ENCODE measurements around the gene NAPB. TPM values are rescaled to one million over a fixed set of nuclear protein-coding genes. Genes with fewer than 3 reads are reported as not detected.

The NAPB gene
- polyA plus RNA-seq, 6 donors from 2014 or later: 4.1 to 8.3 (median 6.3) TPM

DNA sequence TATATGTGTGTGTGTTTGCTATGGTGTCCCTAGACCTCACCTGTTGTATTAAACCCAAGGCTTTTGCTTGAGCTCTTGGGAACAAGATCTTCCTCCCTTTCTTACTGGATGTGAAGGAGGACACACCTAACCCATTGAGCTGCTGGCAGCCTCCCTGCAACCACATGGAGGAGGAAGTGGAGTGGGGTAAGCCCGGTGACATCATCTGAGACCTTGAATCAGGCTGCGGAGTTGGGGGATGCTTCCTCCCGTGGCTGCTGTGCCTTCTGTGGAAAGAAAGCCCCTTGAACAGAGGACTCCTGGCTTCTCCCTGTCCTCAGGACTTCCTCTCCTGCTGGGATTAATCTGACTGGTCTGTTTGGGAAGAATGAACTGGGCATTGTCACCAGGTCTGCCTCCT is 28.1 kb upstream of the NAPB start:
- Mint-ChIP-seq H3K27ac (no peak overlapping the region), H3K27me3 (peaks cover 0 to 9% (median 0%) of the 10 kb centered on the region in 3 donors)
- no peak for ATAC-seq (ENCODE audit: low read depth in 2 of 2)

GRCh38 chr20:23448167-23448566 is 26.9 kb upstream of the NAPB start:
- H3K27ac Mint-ChIP-seq: no peak overlapping the region
- peaks cover 0 to 9% (median 0%) of the 10 kb centered on the region in 3 donors for H3K27me3 Mint-ChIP-seq
- H3K4me3 Mint-ChIP-seq: no peak overlapping the region
- H3K9me3 Mint-ChIP-seq: no peaks in the 10 kb centered on the region
- no peak for ATAC-seq (ENCODE audit: low read depth in 2 of 2)
- no peak for DNase-seq
- no peaks in the 10 kb centered on the region for H3K4me1 Mint-ChIP-seq
- H3K36me3 Mint-ChIP-seq: no peaks in the 10 kb centered on the region

More for the DNA sequence above, 28.1 kb upstream of the NAPB start:
- Mint-ChIP-seq H3K4me1 (no peaks in the 10 kb centered on the region), H3K4me3 (no peak overlapping the region), H3K36me3 (no peaks in the 10 kb centered on the region), H3K9me3 (no peaks in the 10 kb centered on the region)
- DNase-seq: no peak

GRCh38 chr20:23446505-23446904 is 25.2 kb upstream of the NAPB start:
- H3K27ac Mint-ChIP-seq: peak overlapping the region in 1 of 6 donors; percentile 63
- ATAC-seq (ENCODE audit: low read depth in 2 of 2) (no peak), DNase-seq (no peak)
- H3K4me1 Mint-ChIP-seq: no peaks in the 10 kb centered on the region
- H3K4me3 Mint-ChIP-seq: no peak overlapping the region
- no peaks in the 10 kb centered on the region for H3K36me3 Mint-ChIP-seq
- peaks cover 0 to 9% (median 0%) of the 10 kb centered on the region in 3 donors for H3K27me3 Mint-ChIP-seq
- H3K9me3 Mint-ChIP-seq: no peaks in the 10 kb centered on the region

DNA sequence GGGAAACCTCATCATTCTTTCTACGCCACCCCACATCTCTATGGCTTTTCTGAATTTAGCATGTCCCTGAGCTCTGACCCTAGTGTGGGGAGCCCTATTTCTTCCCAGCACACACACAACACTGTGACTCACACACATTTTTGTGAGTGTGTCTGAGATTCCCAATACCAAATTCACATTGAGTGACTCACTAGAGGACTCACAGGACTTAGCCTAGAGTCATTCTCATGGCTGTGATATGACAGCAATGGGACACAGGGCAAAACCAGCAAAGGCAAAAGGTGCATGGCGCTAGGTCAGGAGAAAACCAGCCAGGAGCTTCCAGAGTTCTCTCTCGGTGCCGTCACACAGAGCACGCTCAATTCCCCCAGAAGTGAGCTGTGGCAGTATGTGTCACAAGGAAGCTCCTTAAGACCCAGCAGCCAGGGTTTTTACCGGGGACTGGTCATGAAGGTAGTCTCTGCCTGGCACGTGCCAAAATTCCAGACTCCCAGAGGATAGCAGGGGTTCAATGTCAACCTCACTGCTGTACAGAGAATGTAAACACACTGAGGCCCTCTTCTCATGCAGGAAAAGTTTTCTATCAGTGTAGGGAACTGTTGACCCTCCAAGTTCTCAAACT is 24.4 kb upstream of the NAPB start:
- H3K4me3 Mint-ChIP-seq: no peak overlapping the region
- ATAC-seq (ENCODE audit: low read depth in 2 of 2): no peak
- DNase-seq: no peak
- no peaks in the 10 kb centered on the region for H3K4me1 Mint-ChIP-seq
- peaks cover 0 to 3% (median 0%) of the 10 kb centered on the region in 3 donors for H3K27me3 Mint-ChIP-seq
- no peaks in the 10 kb centered on the region for H3K9me3 Mint-ChIP-seq
- H3K36me3 Mint-ChIP-seq: no peaks in the 10 kb centered on the region
- H3K27ac Mint-ChIP-seq: peak overlapping the region in 1 of 6 donors; percentile 27

- H3K9me3 Mint-ChIP-seq: no peaks in the 10 kb centered on the region
- H3K36me3 Mint-ChIP-seq: no peaks in the 10 kb centered on the region
- peaks cover 0 to 7% (median 0%) of the 10 kb centered on the region in 3 donors for H3K27me3 Mint-ChIP-seq
- H3K4me1 Mint-ChIP-seq: no peaks in the 10 kb centered on the region
- ATAC-seq (ENCODE audit: low read depth in 2 of 2) (no peak), DNase-seq (no peak)
- no peak overlapping the region for H3K4me3 Mint-ChIP-seq
- peak overlapping the region in 2 of 6 donors; percentile 4 to 54 for H3K27ac Mint-ChIP-seq
Observed at GRCh38 chr20:23444859-23445258, 23.6 kb upstream of the NAPB start.

- ATAC-seq (ENCODE audit: low read depth in 2 of 2) (no peak), DNase-seq (no peak)
- no peaks in the 10 kb centered on the region for H3K9me3 Mint-ChIP-seq
- H3K27ac Mint-ChIP-seq: no peak overlapping the region
- no peaks in the 10 kb centered on the region for H3K36me3 Mint-ChIP-seq
- no peak overlapping the region for H3K4me3 Mint-ChIP-seq
- peaks cover 0 to 13% (median 0%) of the 10 kb centered on the region in 3 donors for H3K27me3 Mint-ChIP-seq
- H3K4me1 Mint-ChIP-seq: no peaks in the 10 kb centered on the region
Observed at GRCh38 chr20:23442436-23442835, 21.1 kb upstream of the NAPB start.

DNA sequence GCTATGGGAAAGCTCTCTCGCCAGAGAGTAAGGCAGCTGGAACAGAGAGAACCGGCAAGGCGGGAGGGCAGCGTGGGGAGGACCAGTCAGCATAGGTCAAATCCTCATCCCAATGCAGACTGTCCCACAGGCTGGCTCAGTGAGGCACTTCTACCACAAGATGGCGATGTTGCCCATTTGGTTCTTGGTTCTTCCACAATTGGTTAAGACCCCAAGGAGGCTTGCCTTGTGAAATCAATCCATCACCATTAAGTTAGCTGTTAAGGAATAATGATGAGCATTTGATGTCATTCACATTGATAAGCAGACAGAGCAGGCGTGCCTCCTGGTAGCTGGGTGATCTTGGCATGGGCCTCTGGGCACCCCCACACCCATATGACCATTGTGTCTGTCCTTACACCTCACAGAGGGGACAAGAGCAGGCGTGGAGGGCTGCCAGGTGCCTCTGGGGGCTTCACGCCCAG is 20.6 kb upstream of the NAPB start:
- Mint-ChIP-seq H3K27ac (no peak overlapping the region), H3K36me3 (no peaks in the 10 kb centered on the region), H3K9me3 (no peaks in the 10 kb centered on the region), H3K4me3 (no peak overlapping the region), H3K27me3 (peaks cover 0 to 13% (median 0%) of the 10 kb centered on the region in 3 donors), H3K4me1 (no peaks in the 10 kb centered on the region)
- DNase-seq: peak; percentile 52
- peak; percentile 61 to 71 for ATAC-seq (ENCODE audit: low read depth in 2 of 2)

- peak overlapping the region in 1 of 8 donors; percentile 6 for H3K4me3 Mint-ChIP-seq
- H3K36me3 Mint-ChIP-seq: no peaks in the 10 kb centered on the region
- H3K9me3 Mint-ChIP-seq: no peaks in the 10 kb centered on the region
- H3K27me3 Mint-ChIP-seq: peaks cover 0 to 13% (median 0%) of the 10 kb centered on the region in 3 donors
- no peak for ATAC-seq (ENCODE audit: low read depth in 2 of 2)
- no peaks in the 10 kb centered on the region for H3K4me1 Mint-ChIP-seq
- DNase-seq: no peak
- no peak overlapping the region for H3K27ac Mint-ChIP-seq
Observed at GRCh38 chr20:23440004-23440403, 18.7 kb upstream of the NAPB start.

DNA sequence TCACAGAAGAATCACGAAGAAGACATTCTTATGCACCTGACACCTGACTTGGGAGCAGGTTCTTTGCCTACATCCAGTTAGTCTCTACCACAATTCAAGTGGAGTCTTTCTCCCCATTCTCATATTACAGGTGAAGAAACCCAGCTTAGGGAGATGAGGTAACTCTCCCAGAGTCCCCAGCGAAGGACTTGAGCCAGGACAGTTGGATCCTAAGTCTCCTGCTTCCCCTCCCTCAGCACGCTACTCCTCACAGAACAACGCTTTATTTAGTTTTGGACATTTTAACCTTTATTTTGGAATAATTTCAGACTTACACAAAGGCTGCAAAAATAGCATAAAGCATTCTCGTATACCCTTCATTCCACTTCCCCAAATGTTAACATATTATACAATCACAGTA is 17.4 kb upstream of the NAPB start:
- no peak overlapping the region for H3K4me3 Mint-ChIP-seq
- ATAC-seq (ENCODE audit: low read depth in 2 of 2) (no peak), DNase-seq (no peak)
- H3K27ac Mint-ChIP-seq: no peak overlapping the region
- no peaks in the 10 kb centered on the region for H3K4me1 Mint-ChIP-seq
- peaks cover 0 to 13% (median 0%) of the 10 kb centered on the region in 3 donors for H3K27me3 Mint-ChIP-seq
- H3K9me3 Mint-ChIP-seq: no peaks in the 10 kb centered on the region
- no peaks in the 10 kb centered on the region for H3K36me3 Mint-ChIP-seq

DNA sequence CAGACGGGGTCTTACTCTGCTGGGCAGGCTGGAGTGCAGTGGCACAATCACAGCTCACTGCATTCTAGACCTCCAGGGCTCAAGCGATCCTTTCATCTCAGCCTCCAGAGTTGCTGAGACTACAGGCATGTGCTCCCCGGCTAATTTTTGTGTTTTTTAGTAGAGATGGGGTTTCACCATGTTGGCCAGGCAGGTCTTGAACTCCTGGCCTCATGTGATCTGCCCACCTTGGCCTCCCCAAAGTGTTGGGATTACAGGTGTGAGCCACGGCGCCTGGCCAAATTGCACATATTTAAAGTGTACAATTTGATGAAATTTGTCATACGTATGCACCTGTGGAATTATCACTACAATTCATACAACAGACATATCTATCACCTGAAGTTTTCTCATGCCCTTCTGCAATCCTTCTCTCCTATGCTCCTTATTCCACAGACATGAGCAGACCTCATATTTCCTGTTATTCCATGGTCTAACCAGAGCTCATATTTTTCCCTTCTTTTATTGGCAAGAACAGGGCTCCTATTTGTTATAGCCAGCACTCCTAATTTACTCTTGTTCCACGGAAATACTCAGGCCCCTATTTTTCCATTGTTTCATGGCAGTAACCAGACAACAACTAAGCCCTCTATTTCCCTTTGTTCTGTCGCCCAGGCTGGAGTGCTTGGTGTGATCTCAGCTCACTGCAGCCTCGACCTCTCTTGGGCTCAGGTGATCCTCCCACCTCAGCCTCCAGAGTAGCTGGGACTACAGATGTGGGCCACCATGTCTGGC is 16.0 kb upstream of the NAPB start:
- Mint-ChIP-seq H3K27ac (no peak overlapping the region), H3K4me3 (peak overlapping the region in 1 of 8 donors; percentile 18), H3K36me3 (no peaks in the 10 kb centered on the region), H3K9me3 (no peaks in the 10 kb centered on the region), H3K27me3 (peaks cover 0 to 13% (median 0%) of the 10 kb centered on the region in 3 donors), H3K4me1 (no peaks in the 10 kb centered on the region)
- ATAC-seq (ENCODE audit: low read depth in 2 of 2) (no peak), DNase-seq (no peak)

GRCh38 chr20:23436681-23437080 is 15.4 kb upstream of the NAPB start:
- H3K9me3 Mint-ChIP-seq: no peaks in the 10 kb centered on the region
- H3K27ac Mint-ChIP-seq: no peak overlapping the region
- H3K36me3 Mint-ChIP-seq: no peaks in the 10 kb centered on the region
- H3K4me3 Mint-ChIP-seq: no peak overlapping the region
- DNase-seq (no peak), ATAC-seq (ENCODE audit: low read depth in 2 of 2) (no peak)
- H3K27me3 Mint-ChIP-seq: peaks cover 0 to 13% (median 0%) of the 10 kb centered on the region in 3 donors
- no peaks in the 10 kb centered on the region for H3K4me1 Mint-ChIP-seq

GRCh38 chr20:23435626-23436539 is 14.6 kb upstream of the NAPB start:
- H3K36me3 Mint-ChIP-seq: no peaks in the 10 kb centered on the region
- no peak for ATAC-seq (ENCODE audit: low read depth in 2 of 2)
- no peaks in the 10 kb centered on the region for H3K9me3 Mint-ChIP-seq
- DNase-seq: no peak
- H3K27ac Mint-ChIP-seq: no peak overlapping the region
- H3K4me1 Mint-ChIP-seq: no peaks in the 10 kb centered on the region
- no peak overlapping the region for H3K4me3 Mint-ChIP-seq
- H3K27me3 Mint-ChIP-seq: peaks cover 0 to 13% (median 0%) of the 10 kb centered on the region in 3 donors

- peak overlapping the region in 1 of 6 donors; percentile 31 for H3K27ac Mint-ChIP-seq
- H3K4me1 Mint-ChIP-seq: no peaks in the 10 kb centered on the region
- no peak for DNase-seq
Observed at GRCh38 chr20:23434521-23435313, 13.4 kb upstream of the NAPB start.

More at GRCh38 chr20:23434521-23435313, 13.4 kb upstream of the NAPB start:
- Mint-ChIP-seq H3K9me3 (no peaks in the 10 kb centered on the region), H3K36me3 (no peaks in the 10 kb centered on the region), H3K4me3 (no peak overlapping the region), H3K27me3 (peaks cover 0 to 5% (median 0%) of the 10 kb centered on the region in 3 donors)
- no peak for ATAC-seq (ENCODE audit: low read depth in 2 of 2)
